ENCODE measurements around the gene BOLA3.

- TF ChIP-seq EZH2 (IDR thresholded peaks at IDR 0.05; ENCODE audit: insufficient read depth, poor library complexity, severe bottlenecking): no peak
- no peak for TF ChIP-seq EZH2phosphoT487 (IDR thresholded peaks at IDR 0.05; ENCODE audit: insufficient read depth, low read depth)
Observed at GRCh38 chr2:74128206-74128605, 19.5 kb downstream of the BOLA3 start.

Measured in GM23248 (cell line).